Right renal cortex interstitium (tissue), 3 donors: ENCODE data around the gene ATG2B. TPM values are rescaled to one million over a fixed set of nuclear protein-coding genes. Genes with fewer than 3 reads are reported as not detected.
A peak's percentile ranks its signal among the peaks of the same experiment; 100 is the strongest.
"Not testable (repeated sequence)": the region's sequence is repeated elsewhere in the genome, so short reads cannot be mapped to it uniquely, and the experiment has no call there.

Experiments used
- DNase-seq, 3 donors: peaks; one replicate each; pipeline ENCODE4 v3.0.0-alpha.2; 2013; ENCODE audit warnings: low read depth in 3 of 3, low spot score in 2 of 3
- polyA plus RNA-seq, 3 donors: library from polyadenylated mRNA; unstranded; fragments of 120-200 nt; gene quantifications; one replicate each; pipeline ENCODE4 v1.2.1, GENCODE V29; 2013; ENCODE audit not compliant: insufficient read length in 3 of 3

The ATG2B gene
- polyA plus RNA-seq, 3 donors = 25.1 to 28.4 (median 28.1) TPM

DNA sequence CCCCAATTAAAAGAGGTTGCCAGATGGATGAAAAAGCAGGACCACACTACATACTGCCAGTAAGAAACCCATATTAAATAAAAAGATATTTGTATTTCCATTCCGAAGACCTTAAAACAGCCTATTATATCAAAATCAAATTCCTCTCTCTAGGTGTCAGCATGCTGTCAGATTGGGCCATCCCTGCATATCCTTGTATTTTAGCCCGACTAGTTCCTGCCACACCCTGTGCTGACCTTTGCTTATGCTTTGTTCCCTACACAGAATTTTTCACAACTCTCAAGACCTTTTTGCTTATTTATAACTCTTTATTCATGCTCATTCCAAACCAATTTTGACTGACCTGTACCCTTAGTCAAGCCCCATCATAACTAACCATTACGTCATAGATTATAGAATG is 13.0 kb upstream of the ATG2B start:
- DNase-seq = no peak

DNA sequence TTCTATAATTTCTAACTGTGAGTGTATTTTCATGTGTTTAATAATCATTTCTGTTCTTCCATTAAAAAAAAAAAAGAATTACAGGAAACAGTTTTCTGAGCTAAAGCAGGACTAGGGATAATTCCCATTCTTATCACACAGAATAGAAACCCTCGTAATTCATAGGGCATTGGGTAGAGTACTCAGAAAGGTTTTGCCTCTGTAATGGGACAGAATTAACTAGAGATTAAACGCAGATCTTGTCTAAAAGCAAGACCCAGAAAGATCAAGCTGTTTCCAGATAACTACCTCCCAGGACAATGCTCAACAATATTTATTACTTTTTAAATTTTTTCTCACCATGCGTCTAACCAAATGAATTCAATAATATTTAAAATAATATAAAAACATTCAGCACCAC is 10.4 kb upstream of the ATG2B start:
- DNase-seq = no peak

DNA sequence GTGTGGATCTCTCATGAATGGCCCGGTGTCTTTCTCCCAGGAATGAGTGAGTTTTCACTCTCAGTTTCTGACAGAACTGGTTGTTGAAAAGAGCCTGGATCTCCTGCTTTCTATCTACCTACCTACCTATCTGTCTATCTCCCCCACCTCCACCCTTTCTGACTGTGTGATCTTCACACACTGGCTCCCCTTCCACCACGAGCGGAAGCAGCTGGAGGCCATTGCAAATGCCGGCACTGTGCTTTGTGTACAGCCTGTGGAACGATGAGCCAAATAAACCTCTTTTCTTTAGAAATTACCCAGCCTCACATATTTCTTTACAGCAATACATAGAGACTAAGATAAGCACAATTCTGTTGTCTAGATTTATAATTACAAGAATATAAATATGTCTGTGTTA is 7.4 kb upstream of the ATG2B start:
- DNase-seq = no peak

GRCh38 chr14:96368534-96368933 is 5.4 kb upstream of the ATG2B start:
- DNase-seq = no peak

- no peak for DNase-seq
Measured at GRCh38 chr14:96364962-96365361, 1.8 kb upstream of the ATG2B start.

GRCh38 chr14:96363751-96364336 is 703 bp upstream of the ATG2B start:
- DNase-seq = peak; percentile 23 to 36 (median 32)

DNA sequence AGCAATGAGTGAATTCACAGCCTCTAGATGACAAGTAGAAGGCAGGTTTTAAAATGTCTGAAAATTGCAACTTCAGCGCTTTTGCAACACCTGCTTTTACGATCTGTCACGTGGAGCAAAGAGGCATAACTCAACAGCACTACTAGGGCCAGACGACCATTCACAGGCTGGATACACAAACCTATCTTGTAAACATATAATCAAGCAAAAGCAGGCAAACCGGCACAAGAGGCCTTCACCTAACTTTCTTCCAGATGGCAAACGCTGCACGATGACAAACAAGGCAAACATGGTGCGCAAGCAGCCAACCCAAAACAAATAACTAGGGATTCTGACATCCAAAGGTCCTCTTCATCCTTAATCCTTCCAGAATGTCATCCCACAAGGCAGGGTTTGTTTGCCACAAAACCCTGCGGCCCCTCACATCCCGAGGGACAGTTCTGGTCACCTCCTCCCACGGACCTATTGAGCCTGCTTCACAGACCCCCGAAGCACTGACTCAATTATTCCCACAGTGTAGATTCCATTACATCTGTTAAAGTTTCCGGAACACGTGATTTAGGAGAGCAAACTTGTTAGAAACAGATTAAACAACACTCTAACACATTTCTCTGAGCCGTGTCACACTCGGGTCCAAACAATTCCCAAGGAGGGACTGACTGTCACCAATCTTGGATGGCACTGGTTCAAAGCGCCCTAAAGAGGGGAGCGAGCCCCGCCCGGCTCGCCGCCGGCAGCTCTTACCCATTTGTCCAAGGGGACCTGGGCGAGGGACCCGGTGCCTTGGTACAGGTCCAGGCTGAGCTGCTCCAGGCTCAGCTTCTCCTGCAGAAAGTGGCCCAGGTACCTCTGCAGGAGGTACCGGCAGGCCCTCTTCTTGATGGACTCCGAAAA is 823 bp downstream of the ATG2B start:
- DNase-seq = peak in 2 of 3 donors; percentile 17 to 23

GRCh38 chr14:96359959-96360358 is 3.2 kb downstream of the ATG2B start:
- DNase-seq = no peak

DNA sequence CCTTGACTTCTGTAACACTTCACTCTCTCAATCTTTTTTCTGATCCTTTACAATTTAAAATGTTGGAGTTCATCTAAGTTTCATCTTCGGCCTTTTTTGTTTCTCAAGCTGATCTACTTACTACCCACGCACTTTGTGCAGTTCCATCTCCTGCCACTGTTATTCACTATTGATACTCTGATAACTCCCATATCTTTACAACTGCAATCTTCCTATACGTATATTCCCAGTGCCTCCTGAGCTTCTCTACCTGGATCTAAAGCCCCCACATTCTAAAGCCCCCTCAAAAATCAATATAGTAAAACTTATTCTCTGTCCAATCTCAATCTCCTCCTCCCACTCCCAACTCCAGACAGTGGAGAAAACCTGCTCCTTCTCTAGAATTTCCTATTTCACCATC is 5.9 kb downstream of the ATG2B start:
- no peak for DNase-seq

- DNase-seq = no peak
Measured at GRCh38 chr14:96354246-96354645, 8.9 kb downstream of the ATG2B start.

- no peak for DNase-seq
Measured at GRCh38 chr14:96352708-96353107, 10.4 kb downstream of the ATG2B start.

GRCh38 chr14:96351986-96352385 is 11.2 kb downstream of the ATG2B start:
- DNase-seq = no peak

GRCh38 chr14:96349286-96350075 is 13.7 kb downstream of the ATG2B start:
- no peak for DNase-seq

DNA sequence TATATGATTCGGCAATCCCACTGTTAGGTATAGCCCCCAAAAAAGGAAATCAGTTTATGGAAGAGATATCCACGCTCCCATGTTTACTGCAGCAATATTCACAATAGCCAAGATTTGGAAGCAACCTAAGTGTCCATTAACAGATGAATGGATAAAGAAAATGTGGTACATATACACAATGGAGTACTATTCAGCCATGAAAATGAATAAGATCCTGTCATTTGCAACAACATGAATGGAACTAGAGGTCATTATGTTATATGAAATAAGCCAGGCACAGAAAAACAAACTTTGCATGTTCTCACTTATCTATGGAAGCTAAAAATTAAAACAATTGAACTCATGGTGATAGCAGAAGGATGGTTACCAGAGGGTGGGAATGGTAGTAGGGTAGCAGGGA is 15.2 kb downstream of the ATG2B start:
- not testable (repeated sequence) for DNase-seq

DNA sequence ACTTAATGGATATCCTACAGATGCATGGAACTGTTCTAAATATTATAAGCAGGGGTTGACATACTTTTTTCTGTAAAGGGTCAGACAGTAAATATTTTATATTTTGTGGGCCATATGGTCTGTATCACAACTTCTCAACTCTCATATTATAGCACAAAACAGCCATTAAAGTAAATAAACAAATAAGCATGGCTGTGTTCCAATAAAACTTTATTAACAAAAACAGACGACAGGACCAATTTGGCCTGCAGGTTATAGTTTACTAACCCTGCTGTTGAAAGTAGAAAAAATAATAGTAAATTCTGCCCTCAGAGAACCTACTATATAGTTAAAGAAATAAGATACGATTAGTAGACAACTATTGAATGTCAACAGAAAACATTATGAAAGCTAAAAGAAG is 17.5 kb downstream of the ATG2B start:
- DNase-seq = no peak

DNA sequence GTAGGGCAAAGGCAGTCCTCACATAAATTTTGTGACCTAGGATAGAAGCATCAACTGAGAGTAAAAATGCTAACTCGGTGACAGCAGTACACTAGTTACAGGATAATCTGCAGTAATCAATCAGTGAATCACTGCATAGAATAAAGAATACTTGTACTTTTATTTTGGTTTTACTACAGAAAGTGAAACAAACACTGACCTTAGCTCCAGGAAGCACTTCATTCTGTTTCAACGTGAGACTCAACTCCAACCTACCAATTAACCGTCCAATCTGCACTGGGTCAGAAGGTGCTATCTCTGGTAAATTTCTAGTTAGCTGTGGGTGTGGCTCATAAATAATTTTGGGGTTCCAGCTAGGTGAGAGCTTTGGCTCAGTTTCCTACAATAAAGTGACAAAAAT is 21.8 kb downstream of the ATG2B start:
- no peak for DNase-seq

GRCh38 chr14:96338551-96338950 is 24.6 kb downstream of the ATG2B start:
- DNase-seq = no peak

DNA sequence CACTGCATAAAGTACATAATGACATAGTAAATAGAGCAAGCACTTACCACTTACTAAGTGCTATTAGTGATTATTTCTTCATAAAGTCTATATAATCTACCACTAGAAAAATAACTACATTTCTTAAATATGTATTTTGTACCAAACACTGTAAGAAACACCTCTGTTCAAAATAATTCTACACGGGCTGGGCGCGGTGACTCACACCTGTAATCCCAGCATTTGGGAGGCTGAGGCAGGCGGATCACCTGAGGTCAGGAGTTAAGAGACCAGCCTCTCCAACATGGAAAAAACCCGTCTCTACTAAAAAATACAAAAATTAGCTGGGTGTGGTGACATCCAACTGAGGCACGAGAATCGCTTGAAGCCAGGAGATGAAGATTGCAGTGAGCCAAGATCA is 38.9 kb downstream of the ATG2B start:
- no peak for DNase-seq

GRCh38 chr14:96320605-96321004 is 42.5 kb downstream of the ATG2B start:
- no peak for DNase-seq

- no peak for DNase-seq
Measured at GRCh38 chr14:96318836-96319235, 44.3 kb downstream of the ATG2B start.

- no peak for DNase-seq
Measured at GRCh38 chr14:96316087-96316486, 47.1 kb downstream of the ATG2B start.

GRCh38 chr14:96310906-96311305 is 52.2 kb downstream of the ATG2B start:
- no peak for DNase-seq
